T-helper 17 cell (primary cell): ENCODE data around the gene PREPL. TPM values are rescaled to one million over a fixed set of nuclear protein-coding genes. Genes with fewer than 3 reads are reported as not detected.

Source experiments
- ATAC-seq: fragments of 150-1000 bp; cut with Tn5 transposase; 2 replicates; pipeline ENCODE4 v1.10.0; 2021; ENCODE audit warnings: mild to moderate bottlenecking, moderate library complexity
- DNase-seq, 3 donors: peaks; one replicate each; pipeline versions ENCODE4 v3.0.0 to v3.0.0-alpha.2; 2020 to 2021
- H3K9me3 ChIP-seq: one replicate; pipeline ENCODE4 v1.7.0; 2013; ENCODE audit warnings: low read length, mild to moderate bottlenecking; ENCODE audit not compliant: control insufficient read depth, poor library complexity, severe bottlenecking
- H3K27ac Mint-ChIP-seq: one replicate; pipeline ENCODE4 v1.8.0; 2022; ENCODE audit warnings: mild to moderate bottlenecking, moderate library complexity, mixed read lengths
- H3K27me3 Mint-ChIP-seq: one replicate; pipeline ENCODE4 v1.8.0; 2022; ENCODE audit warnings: mixed read lengths
- H3K36me3 Mint-ChIP-seq: one replicate; pipeline ENCODE4 v1.8.0; 2022; ENCODE audit warnings: low read depth, mixed read lengths
- H3K4me1 Mint-ChIP-seq: one replicate; pipeline ENCODE4 v1.8.0; 2022; ENCODE audit warnings: mild to moderate bottlenecking, mixed read lengths
- H3K4me3 Mint-ChIP-seq: one replicate; pipeline ENCODE4 v1.8.0; 2022; ENCODE audit warnings: mild to moderate bottlenecking, moderate library complexity, mixed read lengths
- total RNA-seq, 4 donors: library from RNA in 2 of 4; stranded (reverse) in 2 of 4; gene quantifications; one replicate each; pipeline ENCODE4 v1.2.3 and lab custom pipeline; 2022 to 2026

The PREPL gene
- total RNA-seq, 2 donors from 2014 or later = 21.3 to 23.4 TPM

DNA sequence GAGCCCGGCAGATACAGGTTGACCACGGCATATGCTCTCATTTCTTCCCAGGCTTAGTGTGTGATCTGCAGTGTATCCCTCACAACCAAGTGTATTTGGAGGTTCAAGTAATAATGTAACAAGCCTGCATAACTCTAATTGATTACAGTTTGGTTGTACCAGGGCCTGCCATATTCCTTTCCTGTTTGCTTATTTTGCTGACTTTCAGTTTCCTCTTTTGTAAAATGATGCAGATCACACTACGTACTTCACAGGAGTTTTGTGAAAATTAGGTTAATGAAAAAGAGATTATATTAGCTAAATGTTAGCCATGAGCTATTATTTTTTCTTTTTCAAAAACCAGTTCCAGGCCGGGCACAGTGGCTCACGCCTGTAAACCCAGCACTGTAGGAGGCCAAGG lies 60.2 kb downstream of the PREPL start:
- H3K9me3 ChIP-seq = no peaks in the 10 kb centered on the region
- DNase-seq (no peak), ATAC-seq (no peak)
- no peak overlapping the region for H3K4me3 Mint-ChIP-seq
- H3K27ac Mint-ChIP-seq = no peak overlapping the region
- H3K4me1 Mint-ChIP-seq = peaks cover 9% of the 10 kb centered on the region
- no peaks in the 10 kb centered on the region for H3K27me3 Mint-ChIP-seq
- no peaks in the 10 kb centered on the region for H3K36me3 Mint-ChIP-seq

DNA sequence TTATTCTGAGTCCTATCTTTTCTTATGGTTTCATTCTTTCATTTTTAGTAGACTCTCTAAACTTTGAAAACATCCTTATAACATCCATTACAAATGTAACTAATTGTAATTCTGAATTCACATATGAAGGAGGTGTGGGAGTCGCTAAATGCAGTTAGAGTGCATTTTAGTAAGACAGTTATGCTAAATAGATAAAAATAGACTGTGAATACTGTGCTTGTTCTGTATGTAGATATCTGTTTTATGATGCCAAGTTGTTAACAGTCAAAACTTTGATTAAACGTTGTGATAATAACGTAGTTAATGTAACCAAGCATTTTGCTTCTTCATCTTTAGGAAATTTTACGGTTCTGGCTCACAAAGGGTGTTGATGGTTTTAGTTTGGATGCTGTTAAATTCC lies 61.7 kb downstream of the PREPL start:
- no peaks in the 10 kb centered on the region for H3K27me3 Mint-ChIP-seq

DNA sequence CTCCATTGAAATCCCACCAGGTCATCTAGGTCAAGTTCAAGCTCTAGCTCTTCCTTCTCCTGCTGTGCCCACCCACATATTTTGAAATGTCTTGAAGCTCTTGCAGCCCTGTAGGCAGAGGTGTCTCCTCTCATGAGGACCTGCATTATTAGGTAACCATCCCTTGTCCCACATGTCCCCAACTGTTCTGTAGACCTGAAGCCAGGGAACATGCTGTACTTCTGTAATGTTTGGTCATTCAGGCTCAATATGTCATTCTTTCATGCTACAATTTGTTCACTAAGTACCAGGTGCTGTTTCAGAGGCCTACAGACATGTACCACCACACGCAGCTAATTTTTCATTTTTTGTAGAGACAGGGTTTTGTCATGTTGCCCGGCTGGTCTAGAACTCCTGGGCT lies 63.9 kb downstream of the PREPL start:
- no peak for DNase-seq
- Mint-ChIP-seq H3K27me3 (peaks cover 15% of the 10 kb centered on the region), H3K4me1 (peaks cover 10% of the 10 kb centered on the region), H3K36me3 (peaks cover 3% of the 10 kb centered on the region), H3K4me3 (peak overlapping the region; percentile 19), H3K27ac (no peak overlapping the region)
- no peaks in the 10 kb centered on the region for H3K9me3 ChIP-seq
- ATAC-seq = no peak

More for the DNA sequence above, 61.7 kb downstream of the PREPL start:
- no peaks in the 10 kb centered on the region for H3K9me3 ChIP-seq
- Mint-ChIP-seq H3K4me1 (peaks cover 10% of the 10 kb centered on the region), H3K36me3 (no peaks in the 10 kb centered on the region), H3K27ac (no peak overlapping the region), H3K4me3 (no peak overlapping the region)
- DNase-seq (no peak), ATAC-seq (no peak)

DNA sequence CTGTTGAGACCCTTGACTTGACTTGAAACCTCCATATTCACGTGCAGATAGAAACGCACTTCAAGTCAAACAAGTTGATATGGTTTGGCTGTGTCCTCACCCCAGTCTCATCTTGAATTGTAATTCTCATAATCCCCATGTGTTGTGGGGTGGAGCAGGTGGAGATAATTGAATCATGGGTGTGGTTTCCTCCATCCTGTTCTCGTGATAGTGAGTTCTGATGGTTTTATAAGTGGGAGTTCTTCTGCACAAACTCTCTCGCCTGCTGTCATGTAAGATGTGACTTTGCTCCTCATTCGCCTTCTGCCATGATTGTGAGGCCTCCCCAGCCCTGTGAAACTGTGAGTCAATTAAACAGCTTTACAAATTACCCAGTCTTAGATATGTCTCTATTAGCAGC lies 64.6 kb downstream of the PREPL start:
- Mint-ChIP-seq H3K27ac (no peak overlapping the region), H3K4me1 (peaks cover 10% of the 10 kb centered on the region), H3K36me3 (peaks cover 3% of the 10 kb centered on the region), H3K4me3 (no peak overlapping the region), H3K27me3 (peaks cover 22% of the 10 kb centered on the region)
- ATAC-seq = no peak
- no peaks in the 10 kb centered on the region for H3K9me3 ChIP-seq
- no peak for DNase-seq

DNA sequence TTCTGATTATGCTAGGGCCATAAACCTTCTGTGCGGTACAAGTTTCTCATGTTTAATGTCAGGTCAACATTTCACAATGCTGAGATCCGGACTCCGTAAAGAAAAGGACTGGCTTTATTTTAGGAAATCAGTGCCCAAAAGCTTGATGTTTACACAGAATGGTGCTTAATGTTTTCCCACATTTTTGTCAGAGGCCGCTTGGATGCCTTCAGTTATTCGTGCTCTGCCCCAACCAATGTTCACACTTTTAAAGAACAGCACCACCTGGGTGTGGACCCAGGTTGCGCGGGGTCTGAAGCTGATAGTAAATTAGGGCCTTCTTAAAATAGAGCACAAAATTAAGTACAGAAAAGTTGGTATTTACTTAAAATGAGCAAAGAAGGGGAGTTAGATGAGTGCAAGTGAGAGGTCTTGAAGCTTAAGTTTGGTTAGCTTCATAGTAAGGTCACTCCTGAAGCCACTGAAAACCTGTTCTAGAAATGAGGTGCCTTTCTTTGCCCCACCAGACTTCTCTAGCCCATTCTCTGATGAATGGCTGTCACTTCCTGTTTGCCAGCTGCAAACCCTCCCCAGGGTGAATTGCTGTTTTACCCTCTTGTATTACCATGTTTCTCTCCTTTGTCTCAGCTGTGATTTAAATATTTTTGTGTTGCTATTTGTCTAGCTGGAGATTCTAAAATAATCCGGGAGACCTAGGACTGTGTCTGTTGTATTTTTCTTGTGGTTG lies 65.5 kb downstream of the PREPL start:
- H3K9me3 ChIP-seq = no peaks in the 10 kb centered on the region
- Mint-ChIP-seq H3K27me3 (peaks cover 31% of the 10 kb centered on the region), H3K36me3 (peaks cover 3% of the 10 kb centered on the region), H3K4me3 (no peak overlapping the region), H3K4me1 (peaks cover 10% of the 10 kb centered on the region), H3K27ac (no peak overlapping the region)
- ATAC-seq (no peak), DNase-seq (no peak)

DNA sequence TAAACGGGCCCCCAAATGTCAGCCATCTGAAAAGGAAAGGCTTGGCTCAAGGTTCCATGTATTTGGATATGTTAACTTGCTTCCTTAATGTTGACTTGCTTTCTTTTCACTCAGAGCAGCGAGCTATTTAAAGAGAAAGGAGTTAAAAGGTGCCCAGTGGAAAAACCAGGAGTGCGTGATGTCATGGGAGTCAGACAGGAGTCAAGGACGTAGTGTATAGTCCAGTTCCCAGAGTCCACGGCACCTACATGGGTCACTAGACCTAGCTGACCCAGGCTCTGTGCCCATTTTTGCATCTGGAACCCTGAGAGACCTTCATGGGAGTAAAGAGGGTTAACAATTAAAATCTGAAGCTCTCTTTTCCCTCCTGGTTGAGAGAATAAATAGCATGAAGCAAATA lies 66.2 kb downstream of the PREPL start:
- peaks cover 3% of the 10 kb centered on the region for H3K36me3 Mint-ChIP-seq
- no peak for DNase-seq
- no peak for ATAC-seq
- H3K4me1 Mint-ChIP-seq = peaks cover 10% of the 10 kb centered on the region
- no peak overlapping the region for H3K4me3 Mint-ChIP-seq
- no peaks in the 10 kb centered on the region for H3K9me3 ChIP-seq
- no peak overlapping the region for H3K27ac Mint-ChIP-seq
- H3K27me3 Mint-ChIP-seq = peaks cover 33% of the 10 kb centered on the region

DNA sequence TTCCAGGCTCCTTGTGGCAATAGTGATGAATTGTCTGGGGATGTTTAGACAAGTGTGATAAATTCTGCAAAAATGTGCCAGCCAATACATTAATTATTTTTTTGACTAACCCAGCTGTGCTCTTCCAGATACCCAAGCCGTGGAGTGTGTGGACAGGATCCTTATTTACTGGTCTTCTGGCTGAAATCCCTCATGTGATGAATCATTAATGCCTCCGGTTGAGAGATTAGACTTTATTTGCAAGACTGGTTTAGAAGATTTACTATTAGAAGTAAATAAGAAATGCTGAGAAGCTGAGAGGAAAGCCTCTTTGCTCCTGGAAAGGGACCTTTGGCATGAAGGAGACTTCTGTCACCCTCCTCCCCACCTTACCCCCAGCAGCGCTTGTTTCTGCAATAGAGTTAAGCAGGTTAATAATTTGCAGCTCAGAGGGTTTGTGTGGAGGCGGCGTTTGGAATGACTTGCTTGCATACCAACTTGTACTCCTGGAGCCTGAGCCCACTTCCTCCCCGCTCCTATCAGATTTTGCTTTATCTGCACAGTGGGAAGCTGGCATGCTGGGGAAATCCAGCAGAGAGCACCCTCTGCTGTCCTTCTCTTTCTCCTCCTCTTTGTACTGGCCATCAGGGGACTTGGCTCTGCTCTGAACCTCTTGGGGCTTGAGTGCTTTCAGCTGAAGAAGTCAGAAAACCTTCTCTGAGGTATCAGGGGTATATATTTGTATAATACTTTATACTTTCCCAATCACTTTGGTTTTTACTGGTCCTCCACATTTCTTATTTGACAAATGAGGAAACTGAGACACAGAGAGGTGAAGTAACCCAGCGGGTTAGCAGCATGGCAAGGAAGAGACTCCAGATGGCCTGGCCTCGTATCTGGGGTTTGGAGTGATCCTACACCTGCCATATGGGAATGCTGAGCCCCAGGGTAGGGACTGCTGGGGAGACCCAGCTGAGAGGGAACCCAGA lies 69.7 kb downstream of the PREPL start:
- H3K4me3 Mint-ChIP-seq = no peak overlapping the region
- DNase-seq = no peak
- peaks cover 7% of the 10 kb centered on the region for H3K36me3 Mint-ChIP-seq
- peaks cover 46% of the 10 kb centered on the region for H3K27me3 Mint-ChIP-seq
- no peak overlapping the region for H3K27ac Mint-ChIP-seq
- H3K9me3 ChIP-seq = no peaks in the 10 kb centered on the region
- peaks cover 4% of the 10 kb centered on the region for H3K4me1 Mint-ChIP-seq
- ATAC-seq = no peak

DNA sequence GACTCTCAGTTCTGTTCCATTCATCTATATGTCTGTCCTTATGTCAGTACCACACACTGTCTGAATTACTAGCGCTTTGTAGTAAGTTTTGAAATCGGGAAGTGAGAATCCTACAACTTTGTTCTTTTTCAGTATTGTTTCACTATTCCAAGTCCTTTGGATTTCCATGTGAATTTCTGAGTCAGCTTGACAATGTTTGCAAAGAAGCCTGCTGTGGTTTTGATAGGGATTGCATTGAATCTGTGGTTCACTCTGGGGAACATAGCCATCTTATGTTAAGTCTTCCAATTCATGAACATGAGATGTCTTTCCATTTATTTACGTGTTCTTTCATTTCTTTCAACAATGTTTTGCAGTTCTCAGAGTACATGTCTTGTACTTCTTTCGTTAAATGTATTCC lies 71.0 kb downstream of the PREPL start:
- no peak overlapping the region for H3K4me3 Mint-ChIP-seq
- H3K36me3 Mint-ChIP-seq = peaks cover 7% of the 10 kb centered on the region
- DNase-seq = no peak
- peaks cover 2% of the 10 kb centered on the region for H3K4me1 Mint-ChIP-seq
- H3K9me3 ChIP-seq = no peaks in the 10 kb centered on the region
- H3K27me3 Mint-ChIP-seq = peaks cover 46% of the 10 kb centered on the region
- H3K27ac Mint-ChIP-seq = no peak overlapping the region
- ATAC-seq = no peak

DNA sequence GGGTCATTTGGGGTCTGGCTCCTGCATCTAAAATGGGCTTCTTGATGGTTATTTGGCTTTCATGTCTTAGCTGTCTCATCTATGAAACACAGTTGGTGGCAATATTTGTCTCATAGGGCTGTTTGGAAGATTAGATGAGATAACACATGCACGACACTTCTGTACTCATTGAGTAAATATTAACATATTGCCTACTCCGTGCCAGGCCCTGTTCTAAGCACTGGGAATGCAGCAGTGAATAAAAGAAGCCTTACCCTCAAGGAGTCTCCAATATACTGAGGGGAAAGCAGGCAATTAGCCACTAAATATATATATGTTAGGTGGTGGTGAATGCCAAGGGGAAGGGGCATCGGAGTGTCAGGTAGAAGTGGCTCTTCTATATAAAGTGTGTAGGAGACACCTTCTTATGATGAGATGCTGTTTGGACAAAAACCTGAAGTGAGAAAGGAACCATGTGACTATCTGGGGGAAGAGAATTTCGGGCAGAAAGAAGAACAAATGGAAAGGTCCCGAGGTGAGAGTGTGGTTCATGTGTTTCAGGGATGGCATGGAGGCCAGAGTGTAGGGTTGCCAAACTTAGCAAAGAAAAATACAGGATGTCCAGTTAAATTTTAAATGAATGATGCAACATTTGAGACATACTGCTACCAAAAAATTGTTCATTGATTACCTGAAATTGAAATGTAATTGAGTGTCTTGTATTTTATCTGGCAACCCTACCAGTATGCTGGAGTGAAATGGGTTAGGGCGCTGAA lies 74.2 kb downstream of the PREPL start:
- no peaks in the 10 kb centered on the region for H3K9me3 ChIP-seq
- peaks cover 2% of the 10 kb centered on the region for H3K4me1 Mint-ChIP-seq
- H3K36me3 Mint-ChIP-seq = peaks cover 4% of the 10 kb centered on the region
- DNase-seq (no peak), ATAC-seq (no peak)
- H3K4me3 Mint-ChIP-seq = no peak overlapping the region
- H3K27ac Mint-ChIP-seq = no peak overlapping the region
- H3K27me3 Mint-ChIP-seq = peaks cover 33% of the 10 kb centered on the region

DNA sequence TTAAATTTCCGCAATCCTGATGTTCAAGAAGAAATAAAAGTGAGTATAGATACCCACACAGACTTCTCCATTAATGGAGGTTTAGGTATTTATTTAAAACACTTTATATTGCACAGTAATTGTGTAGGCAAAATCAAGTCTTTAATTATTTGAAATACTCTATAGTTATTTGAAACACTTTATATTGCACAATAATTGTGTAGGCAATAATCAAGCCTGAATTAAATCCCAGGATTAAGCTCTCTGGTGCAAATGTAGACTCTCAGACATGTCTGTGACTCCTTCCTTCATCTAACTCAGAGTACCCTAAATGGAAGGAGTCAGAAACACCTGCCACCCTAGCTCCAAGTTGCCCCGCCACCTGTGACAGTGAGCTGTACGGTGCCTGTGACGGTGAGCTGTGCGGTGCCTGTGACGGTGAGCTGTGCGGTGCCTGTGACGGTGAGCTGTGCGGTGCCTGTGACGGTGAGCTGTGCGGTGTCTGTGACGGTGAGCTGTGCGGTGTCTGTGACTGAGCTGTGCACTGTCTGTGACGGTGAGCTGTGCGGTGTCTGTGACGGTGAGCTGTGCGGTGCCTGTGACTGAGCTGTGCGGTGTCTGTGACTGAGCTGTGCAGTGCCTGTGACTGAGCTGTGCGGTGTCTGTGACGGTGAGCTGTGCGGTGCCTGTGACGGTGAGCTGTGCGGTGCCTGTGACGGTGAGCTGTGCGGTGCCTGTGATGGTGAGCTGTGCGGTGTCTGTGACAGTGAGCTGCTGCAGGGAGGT lies 75.0 kb downstream of the PREPL start:
- no peaks in the 10 kb centered on the region for H3K9me3 ChIP-seq
- H3K4me1 Mint-ChIP-seq = peaks cover 2% of the 10 kb centered on the region
- H3K27ac Mint-ChIP-seq = no peak overlapping the region
- no peak overlapping the region for H3K4me3 Mint-ChIP-seq
- ATAC-seq (no peak), DNase-seq (no peak)
- peaks cover 25% of the 10 kb centered on the region for H3K27me3 Mint-ChIP-seq
- peaks cover 4% of the 10 kb centered on the region for H3K36me3 Mint-ChIP-seq

DNA sequence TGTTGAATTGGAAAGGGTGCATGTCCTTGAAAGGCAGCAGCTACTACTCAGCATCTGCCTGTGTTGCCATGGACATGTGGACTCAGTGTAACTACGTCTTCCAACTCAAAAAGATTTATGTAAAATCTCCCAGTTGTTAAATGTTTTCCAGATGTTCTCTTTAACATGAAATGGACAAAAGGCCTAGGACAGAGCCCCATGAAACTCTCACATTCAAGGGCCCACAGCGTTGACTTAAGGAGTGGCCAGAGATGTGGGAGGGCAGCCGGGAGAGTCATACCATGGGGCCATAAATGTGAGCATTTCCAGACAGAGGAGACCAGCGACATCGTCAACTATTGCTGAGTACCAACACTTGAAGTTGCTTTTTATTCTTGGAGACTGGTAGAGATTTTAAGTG lies 76.1 kb downstream of the PREPL start:
- DNase-seq = no peak
- peak overlapping the region; percentile 11 for H3K27ac Mint-ChIP-seq
- peaks cover 2% of the 10 kb centered on the region for H3K4me1 Mint-ChIP-seq
- no peak for ATAC-seq
- no peak overlapping the region for H3K4me3 Mint-ChIP-seq
- no peaks in the 10 kb centered on the region for H3K9me3 ChIP-seq
- peaks cover 18% of the 10 kb centered on the region for H3K27me3 Mint-ChIP-seq
- H3K36me3 Mint-ChIP-seq = peaks cover 6% of the 10 kb centered on the region

DNA sequence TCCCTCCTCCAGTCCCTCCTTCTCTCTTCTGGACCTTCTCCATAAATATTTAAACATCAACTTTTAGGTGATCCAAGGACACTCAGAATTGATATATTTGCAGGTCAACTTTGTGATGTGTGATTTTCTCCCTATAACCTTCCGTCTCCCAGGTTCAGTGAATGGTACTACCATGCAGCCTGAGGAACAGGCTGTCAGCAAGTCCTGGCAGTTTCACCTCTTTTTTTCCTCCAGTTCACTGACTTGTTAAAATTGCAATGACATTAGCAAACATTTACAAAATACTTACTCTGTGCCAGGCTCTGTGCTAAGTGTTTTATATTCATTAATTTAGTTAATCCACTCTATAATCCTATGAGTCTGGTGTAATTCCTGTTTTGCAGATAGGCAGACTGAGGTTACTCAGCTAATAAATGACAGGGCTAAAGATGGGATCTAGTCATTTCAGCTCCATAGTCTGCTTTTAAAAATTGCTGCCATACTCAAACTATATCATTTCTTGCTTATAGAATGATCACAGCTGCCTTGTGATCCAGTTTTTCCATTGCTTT lies 78.1 kb downstream of the PREPL start:
- Mint-ChIP-seq H3K4me3 (no peak overlapping the region), H3K27ac (peak overlapping the region; percentile 29), H3K27me3 (peaks cover 16% of the 10 kb centered on the region), H3K36me3 (peaks cover 6% of the 10 kb centered on the region), H3K4me1 (peaks cover 2% of the 10 kb centered on the region)
- DNase-seq (no peak), ATAC-seq (no peak)
- no peaks in the 10 kb centered on the region for H3K9me3 ChIP-seq
